ENCODE data around the gene ABCA4. TPM values are rescaled to one million over a fixed set of nuclear protein-coding genes. Genes with fewer than 3 reads are reported as not detected.

ABCA4 gene
- total RNA-seq, 1 experiment from 2014 or later: 0.22 TPM

DNA sequence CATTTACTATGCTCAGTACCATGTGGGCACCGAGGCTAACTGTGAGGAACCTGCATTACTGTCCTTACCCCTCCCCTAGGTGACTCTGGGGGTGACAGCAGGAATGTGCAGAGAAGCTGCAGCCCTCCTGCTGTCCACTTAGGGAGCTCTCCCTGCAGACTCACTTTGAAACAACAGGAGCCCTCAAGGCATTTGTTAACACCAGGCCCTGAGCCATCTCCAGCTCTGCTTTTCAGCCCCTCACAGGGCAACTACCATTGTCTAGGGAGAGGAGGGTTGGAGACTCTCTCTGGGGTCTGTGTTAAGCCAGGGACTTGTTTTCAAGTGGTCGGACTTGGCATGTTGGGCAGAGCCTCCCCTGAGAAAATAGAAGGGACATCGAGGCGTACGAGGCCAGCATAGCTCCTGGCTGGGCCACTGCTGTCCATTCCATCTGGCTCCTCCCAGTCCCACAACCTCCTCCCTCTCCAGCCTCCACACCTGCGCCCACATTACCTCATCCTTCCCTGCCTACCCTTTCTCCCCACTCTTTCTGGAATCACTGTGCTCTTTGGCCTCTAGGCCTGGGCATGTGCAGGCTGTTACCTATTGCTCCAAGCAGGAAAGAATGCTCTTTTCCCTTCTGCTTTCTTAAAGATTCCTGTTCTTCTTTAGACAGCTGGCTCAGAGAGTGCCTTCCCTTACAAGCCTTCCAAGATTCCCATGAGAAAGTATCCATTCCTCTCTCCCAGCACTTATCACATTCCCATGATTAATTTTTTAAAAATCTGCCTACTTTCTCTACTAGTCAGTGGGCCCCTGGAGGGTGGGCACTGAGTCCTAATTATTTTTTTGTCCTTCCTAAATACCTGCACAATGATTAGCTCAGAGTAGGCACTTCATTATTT, 109.0 kb downstream of the ABCA4 start:
- H3K4me3 ChIP-seq (replicated peaks in 1 of 2; ENCODE audit: low read depth in 1 of 2, low read length in 2 of 2): no peak overlapping the region
- no peaks in the 10 kb centered on the region for H3K9me2 ChIP-seq (ENCODE audit: insufficient read depth)
- H3K36me3 ChIP-seq (ENCODE audit: control insufficient read depth in 1 of 2, insufficient read depth in 2 of 2, low read length in 2 of 2): no peaks in the 10 kb centered on the region
- TF ChIP-seq, protein P1, sequence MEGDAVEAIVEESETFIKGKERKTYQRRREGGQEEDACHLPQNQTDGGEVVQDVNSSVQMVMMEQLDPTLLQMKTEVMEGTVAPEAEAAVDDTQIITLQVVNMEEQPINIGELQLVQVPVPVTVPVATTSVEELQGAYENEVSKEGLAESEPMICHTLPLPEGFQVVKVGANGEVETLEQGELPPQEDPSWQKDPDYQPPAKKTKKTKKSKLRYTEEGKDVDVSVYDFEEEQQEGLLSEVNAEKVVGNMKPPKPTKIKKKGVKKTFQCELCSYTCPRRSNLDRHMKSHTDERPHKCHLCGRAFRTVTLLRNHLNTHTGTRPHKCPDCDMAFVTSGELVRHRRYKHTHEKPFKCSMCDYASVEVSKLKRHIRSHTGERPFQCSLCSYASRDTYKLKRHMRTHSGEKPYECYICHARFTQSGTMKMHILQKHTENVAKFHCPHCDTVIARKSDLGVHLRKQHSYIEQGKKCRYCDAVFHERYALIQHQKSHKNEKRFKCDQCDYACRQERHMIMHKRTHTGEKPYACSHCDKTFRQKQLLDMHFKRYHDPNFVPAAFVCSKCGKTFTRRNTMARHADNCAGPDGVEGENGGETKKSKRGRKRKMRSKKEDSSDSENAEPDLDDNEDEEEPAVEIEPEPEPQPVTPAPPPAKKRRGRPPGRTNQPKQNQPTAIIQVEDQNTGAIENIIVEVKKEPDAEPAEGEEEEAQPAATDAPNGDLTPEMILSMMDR (IDR thresholded peaks at IDR 0.05 in 2 of 3, conservative IDR thresholded peaks at IDR 0.05 in 1 of 3; ENCODE audit: borderline replicate concordance in 1 of 3, insufficient read depth in 1 of 3, low read depth in 2 of 3, low read length in 2 of 3): no peak
- no peak for TF ChIP-seq SIN3A (IDR thresholded peaks at IDR 0.05; ENCODE audit: low read depth)
- no TSS peak for BruUV-seq (replicated peaks)
- no peaks in the 10 kb centered on the region for H3K4me1 ChIP-seq (ENCODE audit: control insufficient read depth in 1 of 2, insufficient read depth in 2 of 2, low read length in 2 of 2)
- H4K20me1 ChIP-seq (ENCODE audit: insufficient read depth): no peaks in the 10 kb centered on the region
- H3K27me3 ChIP-seq (ENCODE audit: insufficient read depth, low read length): no peaks in the 10 kb centered on the region
- ChIA-PET RAD21 (ENCODE audit: low non-redundant PET in 1 of 2, low total read pairs in 2 of 2, uncharacterized antibody in 2 of 2, unreplicated experiment in 2 of 2) (no interaction called here), POLR2A (no interaction called here), CTCF (interaction anchor here (1.3 to 1.9 kb wide), 2 partner anchors 14 to 34 kb away, joined by 4 to 7 read pairs; no protein-coding TSS in a partner anchor)
- ATAC-seq: peak; percentile 25; the same call in 1 of the 2 replicates
- H3K9ac ChIP-seq (ENCODE audit: low read length): no peak overlapping the region
- H2AFZ ChIP-seq (ENCODE audit: low read depth, low read length, poor library complexity, severe bottlenecking): no peak overlapping the region
- intact Hi-C loops (cut with micrococcal nuclease): no loop called here
- H3K79me2 ChIP-seq (ENCODE audit: insufficient read depth, low read length): no peaks in the 10 kb centered on the region
- no peaks in the 10 kb centered on the region for H3K9me3 ChIP-seq (ENCODE audit: control insufficient read depth in 1 of 2, insufficient read depth in 1 of 2, low read depth in 1 of 2, low read length in 2 of 2)
- no peak overlapping the region for H3K4me2 ChIP-seq (ENCODE audit: low read length)
- no peak overlapping the region for H3K27ac ChIP-seq (ENCODE audit: low read depth, low read length)
- DNase-seq (ENCODE audit: low read depth, low spot score): no peak

DNA sequence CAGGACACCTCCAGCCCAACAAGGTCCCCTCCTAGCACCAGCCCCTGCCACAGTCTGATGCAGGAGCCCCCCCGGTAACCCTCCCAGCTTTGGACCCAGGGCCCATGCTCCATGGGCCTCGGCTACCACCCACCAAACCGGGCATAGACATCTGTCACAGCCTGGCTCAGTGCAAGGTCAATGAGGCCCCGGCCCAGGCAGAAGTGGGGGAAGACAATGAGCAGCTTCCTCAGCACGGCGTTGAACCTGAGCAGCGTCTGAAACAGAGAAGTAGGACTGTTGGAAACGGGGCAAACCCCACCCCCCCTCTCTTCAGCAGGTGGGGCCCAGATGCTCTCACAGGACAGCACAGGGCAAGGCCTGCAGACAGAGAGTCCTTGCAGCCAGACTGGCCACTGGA, 109.8 kb downstream of the ABCA4 start:
- ATAC-seq: no peak
- Histone ChIP-seq H3K4me1 (ENCODE audit: control insufficient read depth in 1 of 2, insufficient read depth in 2 of 2, low read length in 2 of 2) (no peaks in the 10 kb centered on the region), H3K79me2 (ENCODE audit: insufficient read depth, low read length) (no peaks in the 10 kb centered on the region), H3K36me3 (ENCODE audit: control insufficient read depth in 1 of 2, insufficient read depth in 2 of 2, low read length in 2 of 2) (no peaks in the 10 kb centered on the region), H3K9me2 (ENCODE audit: insufficient read depth) (no peaks in the 10 kb centered on the region), H3K9me3 (ENCODE audit: control insufficient read depth in 1 of 2, insufficient read depth in 1 of 2, low read depth in 1 of 2, low read length in 2 of 2) (no peaks in the 10 kb centered on the region), H2AFZ (ENCODE audit: low read depth, low read length, poor library complexity, severe bottlenecking) (no peak overlapping the region), H3K4me2 (ENCODE audit: low read length) (no peak overlapping the region), H3K27ac (ENCODE audit: low read depth, low read length) (no peak overlapping the region), H3K27me3 (ENCODE audit: insufficient read depth, low read length) (no peaks in the 10 kb centered on the region), H4K20me1 (ENCODE audit: insufficient read depth) (no peaks in the 10 kb centered on the region), H3K9ac (ENCODE audit: low read length) (no peak overlapping the region), H3K4me3 (replicated peaks in 1 of 2; ENCODE audit: low read depth in 1 of 2, low read length in 2 of 2) (no peak overlapping the region)
- POLR2A ChIA-PET: no interaction called here
- intact Hi-C loops (cut with micrococcal nuclease): no loop called here
- CTCF ChIA-PET: interaction anchor here (1.3 to 1.9 kb wide), 2 partner anchors 15 to 35 kb away, joined by 4 to 7 read pairs; no protein-coding TSS in a partner anchor
- no TSS peak for BruUV-seq (replicated peaks)
- DNase-seq (ENCODE audit: low read depth, low spot score): no peak
- RAD21 ChIA-PET (ENCODE audit: low non-redundant PET in 1 of 2, low total read pairs in 2 of 2, uncharacterized antibody in 2 of 2, unreplicated experiment in 2 of 2): no interaction called here
- TF ChIP-seq ELF1 (IDR thresholded peaks at IDR 0.05; ENCODE audit: borderline replicate concordance, low read depth) (no peak), SRF (IDR thresholded peaks at IDR 0.05; ENCODE audit: low read depth) (no peak), JUND (IDR thresholded peaks at IDR 0.05) (no peak), EGR1 (IDR thresholded peaks at IDR 0.05; ENCODE audit: low read depth) (no peak), CBX3 (IDR thresholded peaks at IDR 0.05; ENCODE audit: low read depth) (no peak), FOSL1 (IDR thresholded peaks at IDR 0.05; ENCODE audit: low read depth) (no peak), YY1 (IDR thresholded peaks at IDR 0.05; ENCODE audit: extremely low read depth, insufficient replicate concordance, low read depth, low read length) (no peak), RAD21 (IDR thresholded peaks at IDR 0.05; ENCODE audit: low read depth) (no peak)
- TF ChIP-seq, protein P2, sequence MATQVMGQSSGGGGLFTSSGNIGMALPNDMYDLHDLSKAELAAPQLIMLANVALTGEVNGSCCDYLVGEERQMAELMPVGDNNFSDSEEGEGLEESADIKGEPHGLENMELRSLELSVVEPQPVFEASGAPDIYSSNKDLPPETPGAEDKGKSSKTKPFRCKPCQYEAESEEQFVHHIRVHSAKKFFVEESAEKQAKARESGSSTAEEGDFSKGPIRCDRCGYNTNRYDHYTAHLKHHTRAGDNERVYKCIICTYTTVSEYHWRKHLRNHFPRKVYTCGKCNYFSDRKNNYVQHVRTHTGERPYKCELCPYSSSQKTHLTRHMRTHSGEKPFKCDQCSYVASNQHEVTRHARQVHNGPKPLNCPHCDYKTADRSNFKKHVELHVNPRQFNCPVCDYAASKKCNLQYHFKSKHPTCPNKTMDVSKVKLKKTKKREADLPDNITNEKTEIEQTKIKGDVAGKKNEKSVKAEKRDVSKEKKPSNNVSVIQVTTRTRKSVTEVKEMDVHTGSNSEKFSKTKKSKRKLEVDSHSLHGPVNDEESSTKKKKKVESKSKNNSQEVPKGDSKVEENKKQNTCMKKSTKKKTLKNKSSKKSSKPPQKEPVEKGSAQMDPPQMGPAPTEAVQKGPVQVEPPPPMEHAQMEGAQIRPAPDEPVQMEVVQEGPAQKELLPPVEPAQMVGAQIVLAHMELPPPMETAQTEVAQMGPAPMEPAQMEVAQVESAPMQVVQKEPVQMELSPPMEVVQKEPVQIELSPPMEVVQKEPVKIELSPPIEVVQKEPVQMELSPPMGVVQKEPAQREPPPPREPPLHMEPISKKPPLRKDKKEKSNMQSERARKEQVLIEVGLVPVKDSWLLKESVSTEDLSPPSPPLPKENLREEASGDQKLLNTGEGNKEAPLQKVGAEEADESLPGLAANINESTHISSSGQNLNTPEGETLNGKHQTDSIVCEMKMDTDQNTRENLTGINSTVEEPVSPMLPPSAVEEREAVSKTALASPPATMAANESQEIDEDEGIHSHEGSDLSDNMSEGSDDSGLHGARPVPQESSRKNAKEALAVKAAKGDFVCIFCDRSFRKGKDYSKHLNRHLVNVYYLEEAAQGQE (IDR thresholded peaks at IDR 0.05; ENCODE audit: low read depth): no peak
- TF ChIP-seq, protein P3, sequence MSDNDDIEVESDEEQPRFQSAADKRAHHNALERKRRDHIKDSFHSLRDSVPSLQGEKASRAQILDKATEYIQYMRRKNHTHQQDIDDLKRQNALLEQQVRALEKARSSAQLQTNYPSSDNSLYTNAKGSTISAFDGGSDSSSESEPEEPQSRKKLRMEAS (IDR thresholded peaks at IDR 0.05): no peak
